ENCODE data around the gene SYNPO.

The SYNPO gene

DNA sequence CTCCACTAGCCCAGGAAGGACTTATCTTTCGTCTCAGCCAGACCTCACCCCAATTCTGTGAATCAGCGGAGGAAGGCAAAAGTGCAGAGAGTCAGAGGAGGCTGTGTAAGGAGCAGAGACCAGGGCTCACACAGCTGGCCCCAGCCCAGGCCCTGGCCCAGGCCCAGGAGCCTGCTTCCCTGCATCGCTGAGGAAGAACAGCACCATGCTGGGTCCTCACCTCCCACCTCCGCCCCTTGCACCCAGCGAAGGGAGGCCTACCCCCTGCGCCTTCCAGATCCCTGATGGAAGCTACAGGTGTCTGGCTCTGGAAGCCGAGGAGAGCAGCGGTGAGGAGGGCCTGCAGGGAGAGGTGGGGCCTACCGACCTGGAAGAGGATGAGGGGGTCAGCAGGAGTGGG lies 22.3 kb upstream of the SYNPO start:
- Histone ChIP-seq H3K9me2 (replicated peaks; ENCODE audit: insufficient read depth, low read length) (no peaks in the 10 kb centered on the region), H3K4me3 (ENCODE audit: insufficient read depth, low read length, poor library complexity, severe bottlenecking) (no peak overlapping the region), H3K79me2 (ENCODE audit: insufficient read depth, low read length) (no peaks in the 10 kb centered on the region), H3K9me3 (ENCODE audit: insufficient read depth, low read length) (no peaks in the 10 kb centered on the region), H3F3A (ENCODE audit: insufficient read depth) (no peaks in the 10 kb centered on the region), H3K27me3 (ENCODE audit: low read length) (no peaks in the 10 kb centered on the region), H3K36me3 (ENCODE audit: low read length) (no peaks in the 10 kb centered on the region), H3K4me2 (ENCODE audit: low read depth, low read length, poor library complexity, severe bottlenecking) (no peak overlapping the region), H2AFZ (ENCODE audit: low read depth, low read length, severe bottlenecking) (no peak overlapping the region), H3K9ac (ENCODE audit: low read length) (no peak overlapping the region), H4K20me1 (ENCODE audit: low read depth, low read length) (no peaks in the 10 kb centered on the region), H3K27ac (ENCODE audit: low read depth, low read length) (no peak overlapping the region)
- TF ChIP-seq, protein P1, sequence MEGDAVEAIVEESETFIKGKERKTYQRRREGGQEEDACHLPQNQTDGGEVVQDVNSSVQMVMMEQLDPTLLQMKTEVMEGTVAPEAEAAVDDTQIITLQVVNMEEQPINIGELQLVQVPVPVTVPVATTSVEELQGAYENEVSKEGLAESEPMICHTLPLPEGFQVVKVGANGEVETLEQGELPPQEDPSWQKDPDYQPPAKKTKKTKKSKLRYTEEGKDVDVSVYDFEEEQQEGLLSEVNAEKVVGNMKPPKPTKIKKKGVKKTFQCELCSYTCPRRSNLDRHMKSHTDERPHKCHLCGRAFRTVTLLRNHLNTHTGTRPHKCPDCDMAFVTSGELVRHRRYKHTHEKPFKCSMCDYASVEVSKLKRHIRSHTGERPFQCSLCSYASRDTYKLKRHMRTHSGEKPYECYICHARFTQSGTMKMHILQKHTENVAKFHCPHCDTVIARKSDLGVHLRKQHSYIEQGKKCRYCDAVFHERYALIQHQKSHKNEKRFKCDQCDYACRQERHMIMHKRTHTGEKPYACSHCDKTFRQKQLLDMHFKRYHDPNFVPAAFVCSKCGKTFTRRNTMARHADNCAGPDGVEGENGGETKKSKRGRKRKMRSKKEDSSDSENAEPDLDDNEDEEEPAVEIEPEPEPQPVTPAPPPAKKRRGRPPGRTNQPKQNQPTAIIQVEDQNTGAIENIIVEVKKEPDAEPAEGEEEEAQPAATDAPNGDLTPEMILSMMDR (IDR thresholded peaks at IDR 0.05; ENCODE audit: insufficient read depth, low read length, poor library complexity, severe bottlenecking), result no peak
- TF ChIP-seq EZH2phosphoT487 (conservative IDR thresholded peaks at IDR 0.05; ENCODE audit: low read length), result no peak

DNA sequence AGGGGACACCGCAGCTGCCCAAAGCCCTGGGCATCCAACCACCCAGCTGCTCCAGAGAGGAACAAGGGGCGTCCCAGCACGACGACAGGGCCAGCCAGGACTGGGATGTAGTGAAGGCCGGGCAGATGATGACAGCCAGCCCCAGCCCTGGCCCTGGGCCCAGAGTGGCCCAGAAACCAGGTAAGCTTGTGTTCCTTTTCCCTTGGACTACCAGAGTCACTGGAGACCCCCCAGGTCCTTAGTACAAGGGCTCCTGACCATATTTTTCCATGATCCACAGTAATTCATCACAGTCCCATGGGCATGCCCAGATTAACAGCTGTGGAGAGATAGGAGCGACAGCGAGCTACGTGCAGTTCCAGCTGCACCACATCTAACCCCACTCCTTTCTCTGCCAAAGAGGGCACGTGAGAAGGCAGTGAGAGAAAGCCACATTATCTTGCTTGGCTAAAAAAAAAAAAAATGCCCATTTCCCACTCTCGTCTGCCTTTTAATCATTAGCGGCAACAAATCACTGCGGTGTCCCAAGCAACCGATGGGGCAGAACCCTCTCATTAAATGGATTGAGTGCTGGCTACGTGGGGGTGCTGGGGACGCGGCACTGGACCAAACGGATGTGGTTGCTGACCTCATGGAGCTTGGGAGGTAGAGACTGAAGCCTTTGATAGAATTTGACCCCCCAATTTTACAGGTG lies 21.7 kb upstream of the SYNPO start:
- Histone ChIP-seq H3K4me2 (ENCODE audit: low read depth, low read length, poor library complexity, severe bottlenecking) (no peak overlapping the region), H3K9me3 (ENCODE audit: insufficient read depth, low read length) (no peaks in the 10 kb centered on the region)

DNA sequence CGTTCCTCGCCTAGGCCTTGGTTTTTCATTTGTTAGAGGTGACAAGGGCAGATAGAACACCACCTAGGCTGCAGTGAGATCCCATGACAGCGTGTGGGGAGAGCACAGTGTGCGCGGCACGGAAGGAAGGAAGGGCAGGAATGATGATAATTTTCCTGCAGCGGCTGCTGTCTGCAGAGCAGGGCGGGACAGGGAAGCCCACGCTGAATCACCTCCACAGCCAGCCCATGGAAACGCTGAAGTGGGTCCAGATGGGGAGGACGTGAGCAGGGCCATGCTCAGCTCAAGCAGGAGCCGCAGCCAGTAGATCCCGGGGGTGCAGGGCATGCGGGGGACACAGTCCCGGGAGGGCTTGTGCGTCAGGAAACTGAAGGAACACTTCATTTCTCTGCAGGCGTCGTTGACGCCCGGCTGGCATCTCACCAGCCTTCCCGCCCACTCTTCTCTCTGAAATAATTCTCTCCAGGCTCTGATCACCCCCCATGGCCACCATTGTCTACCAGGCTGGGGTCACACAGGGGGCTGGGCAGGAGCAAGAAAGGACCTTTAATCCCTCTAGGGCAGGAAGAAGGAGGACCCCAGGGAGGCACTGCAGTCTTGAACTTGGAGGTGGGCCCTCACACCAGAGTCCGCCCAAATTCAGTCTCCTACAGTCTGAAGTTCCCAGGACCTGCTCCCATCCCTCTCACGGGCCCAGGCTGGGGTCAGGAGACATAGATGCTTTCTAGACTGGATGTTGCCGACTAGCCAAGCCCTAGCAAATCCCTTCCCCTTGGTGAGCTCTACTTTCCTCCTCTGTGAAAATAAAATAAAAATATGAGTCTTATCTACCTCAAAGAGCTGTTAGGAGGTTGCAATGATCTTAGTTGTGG lies 20.9 kb upstream of the SYNPO start:
- Histone ChIP-seq H3K4me2 (ENCODE audit: low read depth, low read length, poor library complexity, severe bottlenecking) (no peak overlapping the region), H3K9me3 (ENCODE audit: insufficient read depth, low read length) (no peaks in the 10 kb centered on the region), H3F3A (ENCODE audit: insufficient read depth) (no peaks in the 10 kb centered on the region), H3K9ac (ENCODE audit: low read length) (no peak overlapping the region), H3K9me2 (replicated peaks; ENCODE audit: insufficient read depth, low read length) (no peaks in the 10 kb centered on the region), H3K27me3 (ENCODE audit: low read length) (0 out of 2 replicates have a peak, but pooled peaks cover 2% of the 10 kb centered on the region), H3K36me3 (ENCODE audit: low read length) (no peaks in the 10 kb centered on the region), H3K4me3 (ENCODE audit: insufficient read depth, low read length, poor library complexity, severe bottlenecking) (no peak overlapping the region), H2AFZ (ENCODE audit: low read depth, low read length, severe bottlenecking) (no peak overlapping the region), H4K20me1 (ENCODE audit: low read depth, low read length) (no peaks in the 10 kb centered on the region), H3K27ac (ENCODE audit: low read depth, low read length) (no peak overlapping the region), H3K79me2 (ENCODE audit: insufficient read depth, low read length) (no peaks in the 10 kb centered on the region)
- TF ChIP-seq EZH2phosphoT487 (conservative IDR thresholded peaks at IDR 0.05; ENCODE audit: low read length), result no peak
- TF ChIP-seq, protein P1 (IDR thresholded peaks at IDR 0.05; ENCODE audit: insufficient read depth, low read length, poor library complexity, severe bottlenecking), result no peak

More for the DNA sequence above, 21.7 kb upstream of the SYNPO start:
- no peak overlapping the region for H3K27ac ChIP-seq (ENCODE audit: low read depth, low read length)
- H3K9ac ChIP-seq (ENCODE audit: low read length), result no peak overlapping the region
- no peak overlapping the region for H3K4me3 ChIP-seq (ENCODE audit: insufficient read depth, low read length, poor library complexity, severe bottlenecking)
- H3K79me2 ChIP-seq (ENCODE audit: insufficient read depth, low read length), result no peaks in the 10 kb centered on the region
- no peak overlapping the region for H2AFZ ChIP-seq (ENCODE audit: low read depth, low read length, severe bottlenecking)
- TF ChIP-seq, protein P1 (IDR thresholded peaks at IDR 0.05; ENCODE audit: insufficient read depth, low read length, poor library complexity, severe bottlenecking), result no peak
- no peak for TF ChIP-seq EZH2phosphoT487 (conservative IDR thresholded peaks at IDR 0.05; ENCODE audit: low read length)
- H4K20me1 ChIP-seq (ENCODE audit: low read depth, low read length), result no peaks in the 10 kb centered on the region
- no peaks in the 10 kb centered on the region for H3K9me2 ChIP-seq (replicated peaks; ENCODE audit: insufficient read depth, low read length)
- H3K27me3 ChIP-seq (ENCODE audit: low read length), result no peaks in the 10 kb centered on the region
- no peaks in the 10 kb centered on the region for H3K36me3 ChIP-seq (ENCODE audit: low read length)
- H3F3A ChIP-seq (ENCODE audit: insufficient read depth), result no peaks in the 10 kb centered on the region
